ENCODE results near the gene USP20. TPM values are rescaled to one million over a fixed set of nuclear protein-coding genes. Genes with fewer than 3 reads are reported as not detected.

Gene USP20
- total RNA-seq, 1 experiment from 2014 or later = 17.1 TPM

GRCh38 chr9:129815278-129815677, 20.0 kb upstream of the USP20 start:
- intact Hi-C loops (cut with micrococcal nuclease) = no loop called here
- ChIA-PET POLR2A (no interaction called here), CTCF (no interaction called here)
- no peak for DNase-seq (ENCODE audit: unreplicated experiment)
- H3K4me3 Mint-ChIP-seq (ENCODE audit: unreplicated experiment) = no peak overlapping the region
- peaks cover 83% of the 10 kb centered on the region for H3K36me3 Mint-ChIP-seq (ENCODE audit: insufficient read depth, unreplicated experiment)
- H3K4me1 Mint-ChIP-seq (ENCODE audit: insufficient read depth, unreplicated experiment) = no peaks in the 10 kb centered on the region
- no peaks in the 10 kb centered on the region for H3K9me3 Mint-ChIP-seq (ENCODE audit: unreplicated experiment)
- TF ChIP-seq CTCF (IDR thresholded peaks at IDR 0.05; ENCODE audit: unreplicated experiment) = no peak
- no TSS peak for BruUV-seq (replicated peaks)
- no peaks in the 10 kb centered on the region for H3K27me3 Mint-ChIP-seq (ENCODE audit: insufficient read depth, unreplicated experiment)
- no peak overlapping the region for H3K27ac Mint-ChIP-seq (ENCODE audit: low read depth, unreplicated experiment)

GRCh38 chr9:129816501-129817435, 18.5 kb upstream of the USP20 start:
- H3K36me3 Mint-ChIP-seq (ENCODE audit: insufficient read depth, unreplicated experiment) = peaks cover 80% of the 10 kb centered on the region
- BruUV-seq (replicated peaks) = no TSS peak

DNA sequence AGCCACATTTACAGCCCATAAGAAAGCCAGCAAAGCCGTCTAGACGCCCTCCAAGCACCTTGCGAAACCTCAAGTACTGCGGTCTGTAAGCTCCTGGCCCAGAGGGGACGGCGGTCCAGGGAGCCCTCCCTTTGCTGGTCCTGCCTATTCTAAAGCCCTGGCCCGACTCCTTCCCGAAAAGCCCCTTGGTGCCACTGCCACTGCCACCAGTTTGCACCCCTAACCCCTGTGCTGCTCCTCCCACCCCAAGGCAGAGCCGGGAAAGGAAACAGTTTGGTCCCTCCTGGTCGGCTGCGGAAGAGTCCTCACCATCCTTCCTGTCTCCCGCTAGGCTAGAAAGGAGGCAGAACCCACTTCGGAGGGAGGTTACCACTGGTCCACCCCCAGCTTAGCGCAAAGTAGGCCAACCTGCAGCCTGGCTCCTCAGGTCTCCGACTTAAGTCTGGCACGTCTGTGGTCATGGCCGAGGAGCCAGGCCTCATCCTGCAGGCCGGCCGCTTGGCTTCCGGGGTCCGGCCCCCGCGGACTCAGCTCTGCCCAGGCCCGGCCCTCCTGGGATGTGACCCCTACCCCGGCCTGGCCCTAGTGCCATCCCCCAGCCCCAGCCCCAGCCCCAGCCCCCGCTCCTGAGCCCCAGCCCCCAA, 12.2 kb upstream of the USP20 start:
- Mint-ChIP-seq H3K4me1 (ENCODE audit: insufficient read depth, unreplicated experiment) (no peaks in the 10 kb centered on the region), H3K9me3 (ENCODE audit: unreplicated experiment) (no peaks in the 10 kb centered on the region), H3K27me3 (ENCODE audit: insufficient read depth, unreplicated experiment) (no peaks in the 10 kb centered on the region), H3K36me3 (ENCODE audit: insufficient read depth, unreplicated experiment) (peaks cover 50% of the 10 kb centered on the region), H3K4me3 (ENCODE audit: unreplicated experiment) (peak overlapping the region; percentile 76), H3K27ac (ENCODE audit: low read depth, unreplicated experiment) (peak overlapping the region; percentile 77)
- ChIA-PET POLR2A (interaction anchor here (1.2 to 4.2 kb wide), 5 partner anchors 11 to 197 kb away, joined by 3 to 32 read pairs (median 6); partner anchors contain the start of genes C9orf78, NTMT1 and USP20), CTCF (interaction anchor here (0.6 kb wide), 1 partner anchor 395 kb away, joined by 3 read pairs; no protein-coding TSS in a partner anchor)
- BruUV-seq (replicated peaks) = no TSS peak
- intact Hi-C loops (cut with micrococcal nuclease) = no loop called here
- no peak for DNase-seq (ENCODE audit: unreplicated experiment)
- TF ChIP-seq CTCF (IDR thresholded peaks at IDR 0.05; ENCODE audit: unreplicated experiment) = no peak

More at GRCh38 chr9:129816501-129817435, 18.5 kb upstream of the USP20 start:
- DNase-seq (ENCODE audit: unreplicated experiment) = no peak
- POLR2A ChIA-PET = no interaction called here
- no peaks in the 10 kb centered on the region for H3K4me1 Mint-ChIP-seq (ENCODE audit: insufficient read depth, unreplicated experiment)
- H3K27ac Mint-ChIP-seq (ENCODE audit: low read depth, unreplicated experiment) = no peak overlapping the region
- intact Hi-C loops (cut with micrococcal nuclease) = no loop called here
- TF ChIP-seq CTCF (IDR thresholded peaks at IDR 0.05; ENCODE audit: unreplicated experiment) = no peak
- no peak overlapping the region for H3K4me3 Mint-ChIP-seq (ENCODE audit: unreplicated experiment)
- CTCF ChIA-PET = no interaction called here
- no peaks in the 10 kb centered on the region for H3K9me3 Mint-ChIP-seq (ENCODE audit: unreplicated experiment)
- no peaks in the 10 kb centered on the region for H3K27me3 Mint-ChIP-seq (ENCODE audit: insufficient read depth, unreplicated experiment)

DNA sequence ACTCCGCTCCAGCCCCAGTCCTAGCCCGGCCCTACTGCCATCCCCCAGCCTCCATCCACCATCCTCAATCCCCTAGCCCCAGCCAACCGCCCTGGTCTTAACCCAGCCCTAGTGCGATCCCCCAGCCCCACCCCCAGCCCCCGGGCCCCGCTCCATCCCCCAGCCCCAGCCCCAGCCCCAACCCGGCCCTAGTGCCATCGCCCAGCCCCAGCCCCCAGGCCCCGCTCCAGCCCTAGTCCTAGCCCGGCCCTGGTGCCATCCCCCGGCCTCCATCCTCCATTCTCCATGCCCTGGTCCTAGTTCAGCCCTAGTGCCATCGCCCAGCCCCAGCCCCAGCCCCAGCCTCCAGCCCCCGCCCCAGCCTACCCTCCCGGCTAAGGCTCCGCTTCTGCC, 11.7 kb upstream of the USP20 start:
- H3K36me3 Mint-ChIP-seq (ENCODE audit: insufficient read depth, unreplicated experiment) = peaks cover 48% of the 10 kb centered on the region
- H3K27me3 Mint-ChIP-seq (ENCODE audit: insufficient read depth, unreplicated experiment) = no peaks in the 10 kb centered on the region
- BruUV-seq (replicated peaks) = no TSS peak
- no peak for TF ChIP-seq CTCF (IDR thresholded peaks at IDR 0.05; ENCODE audit: unreplicated experiment)
- H3K4me1 Mint-ChIP-seq (ENCODE audit: insufficient read depth, unreplicated experiment) = no peaks in the 10 kb centered on the region
- no peaks in the 10 kb centered on the region for H3K9me3 Mint-ChIP-seq (ENCODE audit: unreplicated experiment)
- peak overlapping the region; percentile 77 for H3K27ac Mint-ChIP-seq (ENCODE audit: low read depth, unreplicated experiment)
- CTCF ChIA-PET = interaction anchor here (0.6 kb wide), 1 partner anchor 396 kb away, joined by 3 read pairs; no protein-coding TSS in a partner anchor
- POLR2A ChIA-PET = interaction anchor here (0.5 to 4.2 kb wide), 6 partner anchors 11 to 198 kb away, joined by 3 to 32 read pairs (median 5); partner anchors contain the start of genes C9orf78, NTMT1 and USP20
- peak overlapping the region; percentile 76 for H3K4me3 Mint-ChIP-seq (ENCODE audit: unreplicated experiment)
- DNase-seq (ENCODE audit: unreplicated experiment) = no peak
- intact Hi-C loops (cut with micrococcal nuclease) = no loop called here

All from MCF 10A (cell line).